DND-41 (cell line): Measurements from ENCODE around the gene GOLGA7B.

Experiments used
- ATAC-seq: fragments of 200-7000 bp; cut with Tn5 transposase; 3 replicates; pipeline ENCODE4 v1.9.1; 2021; ENCODE audit warnings: low read depth; ENCODE audit not compliant: insufficient read depth
- DNase-seq: peaks from one replicate; pipeline ENCODE4 v3.0.0-alpha.2; 2020
- H2AFZ ChIP-seq: 2 replicates; pipeline ENCODE4 v1.6.0; 2012; ENCODE audit warnings: low read depth, low read length
- H3K27ac ChIP-seq: 2 replicates; pipeline ENCODE4 v1.5.1; 2012; ENCODE audit warnings: low read length, inconsistent platforms
- H3K27me3 ChIP-seq: fragments of 200-600 bp; sonication (generic); 2 replicates; pipeline ENCODE4 v1.6.0; 2012; ENCODE audit warnings: low read length, mild to moderate bottlenecking, inconsistent platforms; ENCODE audit not compliant: insufficient read depth, poor library complexity
- H3K36me3 ChIP-seq: 2 replicates; pipeline ENCODE4 v1.5.1; 2012; ENCODE audit warnings: low read length, inconsistent platforms; ENCODE audit not compliant: insufficient read depth
- H3K4me1 ChIP-seq: 2 replicates; pipeline ENCODE4 v1.5.1; 2012; ENCODE audit warnings: mild to moderate bottlenecking, low read length; ENCODE audit not compliant: insufficient read depth
- H3K4me2 ChIP-seq: 2 replicates; pipeline ENCODE4 v1.6.0; 2012; ENCODE audit warnings: mild to moderate bottlenecking, moderate library complexity, low read length, inconsistent platforms; ENCODE audit not compliant: insufficient read depth
- H3K4me3 ChIP-seq, 2 experiments: fragments of 200-600 bp in 1 of 2; shearing (Covaris generic) in 1 of 2; 2 replicates each; pipeline ENCODE4 v1.5.1; 2012 to 2016; ENCODE audit warnings: inconsistent platforms in 2 of 2, low read length in 2 of 2, mild to moderate bottlenecking in 2 of 2, low read depth in 1 of 2, moderate library complexity in 1 of 2
- H3K79me2 ChIP-seq: 2 replicates; pipeline ENCODE4 v1.6.0; 2012; ENCODE audit warnings: low read length, inconsistent platforms; ENCODE audit not compliant: insufficient read depth
- H3K9ac ChIP-seq: 2 replicates; pipeline ENCODE4 v1.6.0; 2012; ENCODE audit warnings: low read depth, mild to moderate bottlenecking, inconsistent platforms, low read length, moderate library complexity
- H3K9me3 ChIP-seq: 2 replicates; pipeline ENCODE4 v1.5.1; 2012; ENCODE audit warnings: low read length, moderate library complexity, mild to moderate bottlenecking, inconsistent platforms; ENCODE audit not compliant: insufficient read depth, severe bottlenecking
- H4K20me1 ChIP-seq: 2 replicates; pipeline ENCODE4 v1.6.0; 2012; ENCODE audit warnings: low read length; ENCODE audit not compliant: insufficient read depth
- EZH2 ChIP-seq: IDR thresholded peaks from 3 replicates; pipeline ENCODE4 v1.6.1; 2012; ENCODE audit warnings: borderline replicate concordance, low read depth, mild to moderate bottlenecking, moderate library complexity, low read length, inconsistent platforms; ENCODE audit not compliant: severe bottlenecking
- TF ChIP-seq, protein P1 (sequence below): IDR thresholded peaks from 2 replicates; pipeline ENCODE4 v1.5.1; 2012; ENCODE audit warnings: borderline replicate concordance, low read length, moderate library complexity, mild to moderate bottlenecking; ENCODE audit not compliant: poor library complexity, severe bottlenecking; ENCODE audit errors: extremely low read depth

GOLGA7B gene

DNA sequence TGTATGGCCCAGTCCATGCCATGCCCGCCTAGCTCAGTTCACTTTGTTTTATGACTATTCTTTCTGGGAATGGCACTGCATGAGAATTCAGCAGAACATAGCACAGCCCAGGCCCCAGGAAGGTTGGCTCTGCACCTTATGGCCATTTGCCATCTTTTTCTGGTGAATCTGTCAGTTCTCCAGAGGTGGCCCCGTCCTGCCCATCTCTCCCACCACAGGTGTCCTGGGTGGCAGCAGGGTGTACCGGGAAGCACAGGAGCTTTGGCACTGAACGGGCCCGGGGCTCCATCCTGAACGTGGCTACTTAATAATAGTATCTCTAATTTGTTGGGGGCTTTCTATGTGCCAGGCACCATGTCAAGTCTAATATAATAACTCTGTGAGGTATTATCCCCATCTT is 24.7 kb downstream of the GOLGA7B start:
- H3K79me2 ChIP-seq: no peaks in the 10 kb centered on the region
- no peaks in the 10 kb centered on the region for H3K9me3 ChIP-seq
- H3K27me3 ChIP-seq: peaks cover 13% of the 10 kb centered on the region
- H3K27ac ChIP-seq: no peak overlapping the region
- TF ChIP-seq, protein P1, sequence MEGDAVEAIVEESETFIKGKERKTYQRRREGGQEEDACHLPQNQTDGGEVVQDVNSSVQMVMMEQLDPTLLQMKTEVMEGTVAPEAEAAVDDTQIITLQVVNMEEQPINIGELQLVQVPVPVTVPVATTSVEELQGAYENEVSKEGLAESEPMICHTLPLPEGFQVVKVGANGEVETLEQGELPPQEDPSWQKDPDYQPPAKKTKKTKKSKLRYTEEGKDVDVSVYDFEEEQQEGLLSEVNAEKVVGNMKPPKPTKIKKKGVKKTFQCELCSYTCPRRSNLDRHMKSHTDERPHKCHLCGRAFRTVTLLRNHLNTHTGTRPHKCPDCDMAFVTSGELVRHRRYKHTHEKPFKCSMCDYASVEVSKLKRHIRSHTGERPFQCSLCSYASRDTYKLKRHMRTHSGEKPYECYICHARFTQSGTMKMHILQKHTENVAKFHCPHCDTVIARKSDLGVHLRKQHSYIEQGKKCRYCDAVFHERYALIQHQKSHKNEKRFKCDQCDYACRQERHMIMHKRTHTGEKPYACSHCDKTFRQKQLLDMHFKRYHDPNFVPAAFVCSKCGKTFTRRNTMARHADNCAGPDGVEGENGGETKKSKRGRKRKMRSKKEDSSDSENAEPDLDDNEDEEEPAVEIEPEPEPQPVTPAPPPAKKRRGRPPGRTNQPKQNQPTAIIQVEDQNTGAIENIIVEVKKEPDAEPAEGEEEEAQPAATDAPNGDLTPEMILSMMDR: no peak
- TF ChIP-seq EZH2: no peak
- DNase-seq: no peak
- ATAC-seq: no peak
- no peak overlapping the region for H3K9ac ChIP-seq
- H3K36me3 ChIP-seq: no peaks in the 10 kb centered on the region
- no peak overlapping the region for H3K4me3 ChIP-seq
- H3K4me2 ChIP-seq: no peak overlapping the region
- peaks cover 5% of the 10 kb centered on the region for H3K4me1 ChIP-seq
- no peak overlapping the region for H2AFZ ChIP-seq
- H4K20me1 ChIP-seq: 0 out of 2 replicates have a peak, but pooled peaks cover 2% of the 10 kb centered on the region

DNA sequence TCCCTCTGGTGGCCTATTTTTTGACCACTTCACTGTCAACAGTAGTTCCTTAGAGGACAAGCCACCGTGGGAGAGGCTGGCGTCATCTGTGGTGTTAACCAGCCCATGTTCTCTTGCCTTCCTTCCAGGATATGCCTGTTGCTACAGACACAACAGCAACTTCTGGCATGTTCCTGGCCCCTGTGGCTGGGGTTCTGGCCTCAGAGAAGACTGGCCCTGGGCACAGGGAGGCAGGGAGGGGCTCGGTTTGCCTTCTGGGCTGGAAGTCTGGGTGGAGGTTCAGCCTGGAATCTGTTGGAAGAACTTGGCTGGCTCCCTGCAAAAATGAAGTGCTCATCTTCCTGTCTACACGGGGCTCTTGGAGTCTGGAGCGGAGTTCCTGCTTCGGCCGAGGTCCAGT is 25.7 kb downstream of the GOLGA7B start:
- no peaks in the 10 kb centered on the region for H3K4me1 ChIP-seq
- DNase-seq: no peak

DNA sequence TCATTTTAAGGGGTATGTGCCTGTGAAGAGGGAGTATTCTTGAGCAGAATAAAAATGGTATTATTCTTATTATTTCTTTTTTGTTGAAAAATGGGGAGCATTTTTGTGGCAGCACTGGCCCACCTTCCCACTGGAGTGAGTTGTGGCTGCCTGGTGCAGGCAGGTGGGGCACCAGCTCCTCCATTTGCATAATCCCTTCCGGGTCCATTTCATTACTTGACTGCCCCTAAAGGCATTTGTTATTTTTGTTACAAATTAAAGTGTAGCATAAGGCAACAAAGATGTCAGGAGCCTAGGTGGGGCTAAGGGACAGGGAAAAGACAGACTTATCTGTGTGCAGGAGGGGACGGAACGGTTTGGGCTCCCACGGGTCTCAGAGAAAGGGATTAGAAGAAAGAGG is 26.8 kb downstream of the GOLGA7B start:
- no peaks in the 10 kb centered on the region for H3K36me3 ChIP-seq
- no peak overlapping the region for H3K4me2 ChIP-seq
- H3K9me3 ChIP-seq: no peaks in the 10 kb centered on the region
- no peak overlapping the region for H3K4me3 ChIP-seq
- DNase-seq (no peak), ATAC-seq (no peak)
- H3K79me2 ChIP-seq: no peaks in the 10 kb centered on the region
- H3K27ac ChIP-seq: no peak overlapping the region
- H3K9ac ChIP-seq: no peak overlapping the region
- H3K27me3 ChIP-seq: peaks cover 13% of the 10 kb centered on the region
- 0 out of 2 replicates have a peak, but pooled peaks cover 2% of the 10 kb centered on the region for H4K20me1 ChIP-seq
- no peaks in the 10 kb centered on the region for H3K4me1 ChIP-seq
- no peak overlapping the region for H2AFZ ChIP-seq
- TF ChIP-seq EZH2: no peak

More for the DNA sequence above, 25.7 kb downstream of the GOLGA7B start:
- H3K9ac ChIP-seq: no peak overlapping the region
- H3K36me3 ChIP-seq: no peaks in the 10 kb centered on the region
- no peaks in the 10 kb centered on the region for H3K9me3 ChIP-seq
- TF ChIP-seq, protein P1: no peak
- no peak for TF ChIP-seq EZH2
- H3K27ac ChIP-seq: no peak overlapping the region
- peaks cover 13% of the 10 kb centered on the region for H3K27me3 ChIP-seq
- H2AFZ ChIP-seq: no peak overlapping the region
- H3K79me2 ChIP-seq: no peaks in the 10 kb centered on the region
- no peak for ATAC-seq
- no peak overlapping the region for H3K4me2 ChIP-seq
- no peak overlapping the region for H3K4me3 ChIP-seq
- H4K20me1 ChIP-seq: 0 out of 2 replicates have a peak, but pooled peaks cover 2% of the 10 kb centered on the region

- TF ChIP-seq EZH2: no peak
- TF ChIP-seq, protein P1: no peak
- H3K36me3 ChIP-seq: no peaks in the 10 kb centered on the region
- no peak overlapping the region for H3K27ac ChIP-seq
- no peak for DNase-seq
- H3K4me1 ChIP-seq: no peaks in the 10 kb centered on the region
- no peaks in the 10 kb centered on the region for H4K20me1 ChIP-seq
- peaks cover 6% of the 10 kb centered on the region for H3K27me3 ChIP-seq
- no peaks in the 10 kb centered on the region for H3K9me3 ChIP-seq
- H3K9ac ChIP-seq: no peak overlapping the region
- H2AFZ ChIP-seq: no peak overlapping the region
- no peak overlapping the region for H3K4me2 ChIP-seq
- H3K79me2 ChIP-seq: no peaks in the 10 kb centered on the region
- ATAC-seq: no peak
- no peak overlapping the region for H3K4me3 ChIP-seq
Measured at GRCh38 chr10:97879241-97879640, 29.6 kb downstream of the GOLGA7B start.
